Psoas muscle (tissue), 8 donors: ENCODE results near the gene FANCC. TPM values are rescaled to one million over a fixed set of nuclear protein-coding genes. Genes with fewer than 3 reads are reported as not detected.
A peak's percentile ranks its signal among the peaks of the same experiment; 100 is the strongest.

Source experiments
- ATAC-seq, 4 donors: fragments of 200-7000 bp; cut with Tn5 transposase; one replicate each; pipeline ENCODE4 v1.9.1; 2020; ENCODE audit warnings: moderate library complexity in 3 of 4, mild to moderate bottlenecking in 2 of 4
- DNase-seq, 2 donors: peaks; one replicate each; pipeline ENCODE4 v3.0.0-alpha.2; 2020
- H3K27ac ChIP-seq: fragments of 200-600 bp; one replicate; pipeline ENCODE4 v1.8.0; 2022
- H3K27me3 ChIP-seq, 3 donors: fragments of 200-600 bp in 1 of 3; one replicate each; pipeline versions ENCODE4 v1.6.1 to v1.8.0; 2013 to 2022; ENCODE audit warnings: low read length in 2 of 3, mild to moderate bottlenecking in 2 of 3, moderate library complexity in 1 of 3; ENCODE audit not compliant: insufficient read depth in 3 of 3
- H3K36me3 ChIP-seq, 2 donors: fragments of 200-600 bp in 1 of 2; one replicate each; pipeline versions ENCODE4 v1.6.1 to v1.8.0; 2013 to 2022; ENCODE audit warnings: low read depth in 1 of 2, mild to moderate bottlenecking in 1 of 2, moderate library complexity in 1 of 2; ENCODE audit not compliant: insufficient read depth in 1 of 2
- H3K4me1 ChIP-seq: fragments of 200-600 bp; one replicate; pipeline ENCODE4 v1.8.0; 2022
- H3K4me3 ChIP-seq: fragments of 200-600 bp; one replicate; pipeline ENCODE4 v1.8.0; 2022; ENCODE audit warnings: mild to moderate bottlenecking
- H3K9me3 ChIP-seq: fragments of 200-600 bp; one replicate; pipeline ENCODE4 v1.8.0; 2022
- CTCF ChIP-seq: fragments of 200-600 bp; IDR thresholded peaks from one replicate; pipeline ENCODE4 v1.8.0; 2022; ENCODE audit warnings: antibody characterized with exemption
- WGBS, 3 donors: extraction: QIAGEN DNeasy Blood & Tissue Kit; methylation state at CpG; one replicate each; pipeline versions ENCODE4 v1.1.6 to v1.1.7; 2013; 5-methylcytosine and 5-hydroxymethylcytosine counted together
- intact Hi-C, 2 donors: fragments of 100-400 bp; cut with DNase I; formaldehyde crosslinking; loops; one replicate each; pipeline versions ENCODE4 v1.11.0 to v1.14.2; 2022
- polyA plus RNA-seq, 3 donors: library from polyadenylated mRNA; stranded (reverse); fragments of 200-250 nt; gene quantifications; one replicate each; pipeline ENCODE4 v1.2.3, GENCODE V29; 2013
- total RNA-seq, 4 donors: library from RNA; stranded (reverse); fragmentation: NEBNext Ultra II Directional in 2 of 4; extraction: Animal tissue kit (Norgen Biotek cat#: 25700) in 2 of 4; gene quantifications; one replicate each; pipeline versions ENCODE4 v1.2.1 to v1.2.4, GENCODE V29; 2021 to 2023
- donor health status: healthy with polysubstance abuse.
- donor health status: DM: no; HTN: no; CAD: no; lungs with moderate emphysema.
- donor health status: Bipolar disorder and iron deficiency.
- donor health status: healthy.
- donor health status: DM: yes; HTN: yes; CAD: no.
- donor health status: DM: no; HTN: no; CAD: no.
- donor health status: DM: no; HTN: no; CAD: no.
- donor health status: DM: yes; HTN: yes; CAD: no.

The FANCC gene
- total and polyA plus RNA-seq, 7 donors: 2.1 to 5.2 (median 3.6) TPM

GRCh38 chr9:95327239-95327865 is 9.8 kb upstream of the FANCC start:
- DNase-seq (no peak), ATAC-seq (no peak)
- no peak overlapping the region for H3K27ac ChIP-seq
- no peak overlapping the region for H3K4me3 ChIP-seq
- H3K9me3 ChIP-seq: no peaks in the 10 kb centered on the region
- TF ChIP-seq CTCF: no peak
- H3K36me3 ChIP-seq: no peaks in the 10 kb centered on the region
- H3K27me3 ChIP-seq: no peaks in the 10 kb centered on the region
- no peaks in the 10 kb centered on the region for H3K4me1 ChIP-seq
- 50 to 58% (median 51%) methylated on average over 1 of the region's 1 CpG for whole genome bisulfite sequencing, 3 donors
- intact Hi-C loops: no loop called here

GRCh38 chr9:95325221-95325620 is 7.7 kb upstream of the FANCC start:
- intact Hi-C loops: no loop called here

GRCh38 chr9:95317893-95318211 is 343 bp upstream of the FANCC start:
- DNase-seq (no peak), ATAC-seq (no peak)
- peak overlapping the region; percentile 95 for H3K27ac ChIP-seq
- H3K27me3 ChIP-seq: no peaks in the 10 kb centered on the region
- intact Hi-C loops: loop anchor here (5.0 to 10.0 kb wide), 4 partner anchors 194 to 1863 kb away; partner anchors contain the start of genes ERCC6L2 (in 1 of the 2), FAM120A (in 1 of the 2), FAM120AOS (in 1 of the 2) and PTCH1 (in 1 of the 2)
- no peak for TF ChIP-seq CTCF
- peaks cover 9% of the 10 kb centered on the region for H3K4me1 ChIP-seq
- 6 to 11% (median 6%) methylated on average over 10 of the region's 10 CpGs for WGBS, 3 donors
- no peaks in the 10 kb centered on the region for H3K9me3 ChIP-seq
- H3K4me3 ChIP-seq: peak overlapping the region; percentile 100
- no peaks in the 10 kb centered on the region for H3K36me3 ChIP-seq

More at GRCh38 chr9:95325221-95325620, 7.7 kb upstream of the FANCC start:
- Histone ChIP-seq H3K36me3 (no peaks in the 10 kb centered on the region), H3K27me3 (no peaks in the 10 kb centered on the region), H3K4me3 (no peak overlapping the region), H3K4me1 (no peaks in the 10 kb centered on the region), H3K9me3 (no peaks in the 10 kb centered on the region), H3K27ac (no peak overlapping the region)
- no peak for ATAC-seq
- WGBS, 3 donors: 44 to 53% (median 51%) methylated on average over 1 of the region's 1 CpG
- TF ChIP-seq CTCF: no peak
- DNase-seq: no peak

- ATAC-seq (peak; percentile 54 to 72 (median 69)), DNase-seq (peak; percentile 63 to 75)
- H3K27ac ChIP-seq: peak overlapping the region; percentile 95
- intact Hi-C loops: loop anchor here (5.0 to 10.0 kb wide), 4 partner anchors 196 to 1862 kb away; partner anchors contain the start of genes ERCC6L2 (in 1 of the 2), FAM120A (in 1 of the 2), FAM120AOS (in 1 of the 2) and PTCH1 (in 1 of the 2)
- TF ChIP-seq CTCF: no peak
- WGBS, 3 donors: 0 to 1% (median 0%) methylated on average over 21 to 22 of the region's 22 CpGs
- peaks cover 9% of the 10 kb centered on the region for H3K4me1 ChIP-seq
- H3K36me3 ChIP-seq: no peaks in the 10 kb centered on the region
- H3K9me3 ChIP-seq: no peaks in the 10 kb centered on the region
- peak overlapping the region; percentile 100 for H3K4me3 ChIP-seq
- H3K27me3 ChIP-seq: no peaks in the 10 kb centered on the region
Measured at GRCh38 chr9:95316794-95317118, 753 bp downstream of the FANCC start.
